GM12864 (cell line): ENCODE data around the gene DAGLA.

Experiments used
- DNase-seq: peaks from one replicate; pipeline ENCODE4 v3.0.0-alpha.2; 2011; ENCODE audit warnings: low read depth
- H3K4me3 ChIP-seq: 2 replicates; pipeline ENCODE4 v1.5.1; 2011; ENCODE audit warnings: mild to moderate bottlenecking, low read depth, low read length, control low read depth
- CTCF ChIP-seq: IDR thresholded peaks from 2 replicates; pipeline ENCODE4 v1.5.1; 2011; ENCODE audit warnings: low read depth, mild to moderate bottlenecking, moderate library complexity, low read length, control low read depth, inconsistent platforms; ENCODE audit errors: missing control alignments

Gene DAGLA

DNA sequence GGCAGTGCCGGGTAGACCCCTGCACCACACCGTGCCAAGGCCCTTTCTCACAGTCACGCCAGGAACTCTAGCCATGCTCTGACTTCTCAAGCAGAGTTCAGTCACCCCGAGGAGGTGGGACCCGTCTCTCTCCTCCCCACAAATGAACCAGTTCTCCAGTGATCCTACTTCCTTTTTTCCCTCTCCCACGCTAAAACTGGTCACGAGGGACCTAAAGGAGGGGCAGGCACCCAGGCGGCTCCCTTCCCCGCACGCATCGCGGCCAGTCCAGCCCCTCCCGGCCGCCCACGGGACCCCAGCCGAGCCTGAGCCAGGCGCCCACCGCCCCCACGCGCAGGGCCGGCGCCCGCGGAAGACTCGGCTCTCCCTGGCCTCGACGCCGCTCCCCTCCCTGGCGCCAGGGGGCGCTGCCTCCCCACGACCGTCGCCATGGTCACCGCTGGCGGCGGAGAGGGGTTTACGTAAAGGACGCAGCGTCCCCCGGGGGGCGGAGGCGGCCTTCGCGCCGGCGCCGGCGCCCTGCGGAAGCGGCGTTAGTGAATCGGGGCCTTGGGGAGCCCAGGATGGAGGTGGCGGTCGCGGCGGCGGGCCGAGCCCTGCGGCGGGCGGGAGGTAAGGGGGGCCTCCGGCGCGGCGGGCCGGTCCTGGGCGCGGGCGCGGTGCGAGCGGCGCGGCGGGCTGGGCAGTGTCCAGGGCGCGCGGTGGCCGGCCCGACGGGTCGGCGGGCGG lies at the start of gene DAGLA:
Gene DAGLA (plus strand): TSS at position 499 of the 729 bp plus-strand sequence. CDS start 39,765 bp downstream, outside the sequence.
- H3K4me3 ChIP-seq, result peak within 1 kb of the TSS; percentile 7; the same call in 1 of the 2 replicates
- TF ChIP-seq CTCF, result peak; percentile 83
- DNase-seq, result peak; percentile 10

DNA sequence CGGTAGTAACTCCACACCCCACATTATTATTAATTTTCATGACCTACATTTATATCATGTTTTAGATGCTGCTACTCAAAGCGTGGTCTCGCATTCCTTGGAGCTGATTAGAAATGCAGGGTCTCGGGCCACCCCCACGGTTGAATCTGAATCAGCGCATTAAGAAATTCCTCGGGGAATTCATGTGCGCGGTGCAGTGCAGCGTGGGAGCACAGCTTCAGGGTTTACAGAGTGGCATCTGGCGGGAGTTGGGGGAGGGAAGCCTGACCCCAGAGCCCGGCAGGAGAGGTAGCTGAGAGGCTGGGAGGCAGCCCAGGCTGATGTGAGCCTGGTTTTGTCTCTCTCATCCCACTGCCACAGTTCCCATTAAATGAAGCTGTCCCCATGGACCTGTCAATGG lies 48.1 kb upstream of the DAGLA start:
- no peak for DNase-seq
- no peak overlapping the region for H3K4me3 ChIP-seq
- TF ChIP-seq CTCF, result no peak

GRCh38 chr11:61635304-61635703 lies 44.9 kb upstream of the DAGLA start:
- no peak overlapping the region for H3K4me3 ChIP-seq
- TF ChIP-seq CTCF, result no peak
- no peak for DNase-seq

DNA sequence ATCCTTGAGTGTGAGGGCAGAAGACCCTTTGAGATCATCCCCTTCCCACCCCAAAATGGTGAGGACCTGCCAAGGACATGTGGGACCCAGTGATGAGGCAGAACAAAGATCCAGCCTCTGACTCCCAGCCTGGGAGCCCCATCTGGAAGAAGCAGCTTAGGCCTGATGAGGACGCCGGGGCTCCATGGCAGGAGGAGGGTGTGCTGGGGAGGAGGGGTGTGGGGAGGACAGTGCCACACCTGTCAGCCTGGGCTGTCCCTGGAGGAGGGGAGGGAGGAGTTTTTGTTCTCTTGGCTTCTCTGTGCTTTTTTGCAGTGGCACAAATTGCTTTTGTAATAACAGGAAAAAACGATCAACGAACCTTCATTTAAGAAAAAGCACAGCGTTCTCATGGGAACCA lies 44.4 kb upstream of the DAGLA start:
- DNase-seq, result no peak
- no peak for TF ChIP-seq CTCF
- H3K4me3 ChIP-seq, result no peak overlapping the region

DNA sequence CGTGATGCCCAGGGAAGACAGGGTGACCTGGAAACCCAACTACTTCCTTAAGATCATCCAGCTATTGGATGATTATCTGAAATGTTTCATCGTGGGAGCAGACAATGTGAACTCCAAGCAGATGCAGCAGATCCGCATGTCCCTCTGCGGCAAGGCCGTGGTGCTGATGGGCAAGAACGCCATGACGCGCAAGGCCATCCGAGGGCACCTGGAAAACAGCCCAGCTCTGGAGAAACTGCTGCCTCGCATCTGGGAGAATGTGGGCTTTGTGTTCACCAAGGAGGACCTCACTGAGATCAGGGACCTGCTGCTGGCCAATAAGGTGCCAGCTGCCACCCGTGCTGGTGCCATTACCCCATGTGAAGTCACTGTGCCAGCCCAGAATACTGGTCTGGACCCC lies 43.5 kb upstream of the DAGLA start:
- H3K4me3 ChIP-seq, result no peak overlapping the region
- no peak for DNase-seq
- TF ChIP-seq CTCF, result no peak

DNA sequence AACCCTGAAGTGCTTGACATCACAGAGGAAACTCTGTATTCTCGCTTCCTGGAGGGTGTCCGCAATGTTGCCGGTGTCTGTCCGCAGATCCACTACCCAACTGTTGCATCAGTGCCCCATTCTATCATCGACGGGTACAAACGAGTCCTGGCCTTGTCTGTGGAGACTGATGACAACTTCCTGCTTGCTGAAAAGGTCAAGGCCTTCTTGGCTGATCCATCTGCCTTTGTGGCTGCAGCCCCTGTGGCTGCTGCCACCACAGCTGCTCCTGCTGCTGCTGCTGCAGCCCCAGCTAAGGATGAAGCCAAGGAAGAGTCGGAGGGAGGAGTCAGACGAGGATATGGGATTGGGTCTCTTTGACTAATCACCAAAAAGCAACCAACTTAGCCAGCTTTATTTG lies 42.9 kb upstream of the DAGLA start:
- DNase-seq, result no peak
- TF ChIP-seq CTCF, result no peak
- no peak overlapping the region for H3K4me3 ChIP-seq
